ENCODE measurements around the gene CDHR5. TPM values are rescaled to one million over a fixed set of nuclear protein-coding genes. Genes with fewer than 3 reads are reported as not detected.

CDHR5 gene
- total and polyA plus RNA-seq, 2 donors = 0.05 TPM; not detected in 1

- DNase-seq (ENCODE audit: low read depth in 6 of 9, low spot score in 9 of 9) = no peak
- 83% methylated on average over 10 of the region's 10 CpGs for WGBS
- peaks cover 81 to 83% of the 10 kb centered on the region in 2 donors for H3K36me3 ChIP-seq (ENCODE audit: control insufficient read depth in 2 of 2, insufficient read depth in 2 of 2, low read length in 1 of 2)
- no peaks in the 10 kb centered on the region for H3K4me1 ChIP-seq (ENCODE audit: control insufficient read depth in 2 of 2, insufficient read depth in 2 of 2, low read length in 2 of 2)
- no peak overlapping the region for H3K27ac ChIP-seq (ENCODE audit: low read depth in 1 of 2, low read length in 1 of 2)
- H3K4me3 ChIP-seq (ENCODE audit: low read length in 2 of 2) = no peak overlapping the region
- H3K27me3 ChIP-seq (ENCODE audit: control insufficient read depth in 2 of 2, insufficient read depth in 1 of 2, low read length in 1 of 2) = no peaks in the 10 kb centered on the region
- no peaks in the 10 kb centered on the region for H3K9me3 ChIP-seq (ENCODE audit: control insufficient read depth in 2 of 2, insufficient read depth in 1 of 2, low read length in 1 of 2)
Measured at GRCh38 chr11:596374-596773, 28.4 kb downstream of the CDHR5 start.

- H3K36me3 ChIP-seq (ENCODE audit: control insufficient read depth in 2 of 2, insufficient read depth in 2 of 2, low read length in 1 of 2) = peaks cover 84 to 91% of the 10 kb centered on the region in 2 donors
- 95% methylated on average over 10 of the region's 10 CpGs for WGBS
- DNase-seq (ENCODE audit: low read depth in 6 of 9, low spot score in 9 of 9) = no peak
Measured at GRCh38 chr11:595400-595799, 29.4 kb downstream of the CDHR5 start.

GRCh38 chr11:593347-593746, 31.4 kb downstream of the CDHR5 start:
- DNase-seq (ENCODE audit: low read depth in 6 of 9, low spot score in 9 of 9) = no peak
- no peak overlapping the region for H3K27ac ChIP-seq (ENCODE audit: low read depth in 1 of 2, low read length in 1 of 2)
- no peaks in the 10 kb centered on the region for H3K27me3 ChIP-seq (ENCODE audit: control insufficient read depth in 2 of 2, insufficient read depth in 1 of 2, low read length in 1 of 2)
- WGBS = 98% methylated on average over 21 of the region's 21 CpGs
- peaks cover 0 to 1% of the 10 kb centered on the region in 2 donors for H3K9me3 ChIP-seq (ENCODE audit: control insufficient read depth in 2 of 2, insufficient read depth in 1 of 2, low read length in 1 of 2)
- no peaks in the 10 kb centered on the region for H3K4me1 ChIP-seq (ENCODE audit: control insufficient read depth in 2 of 2, insufficient read depth in 2 of 2, low read length in 2 of 2)
- no peak overlapping the region for H3K4me3 ChIP-seq (ENCODE audit: low read length in 2 of 2)
- peaks cover 86% of the 10 kb centered on the region in 2 donors for H3K36me3 ChIP-seq (ENCODE audit: control insufficient read depth in 2 of 2, insufficient read depth in 2 of 2, low read length in 1 of 2)

More at GRCh38 chr11:595400-595799, 29.4 kb downstream of the CDHR5 start:
- Histone ChIP-seq H3K9me3 (ENCODE audit: control insufficient read depth in 2 of 2, insufficient read depth in 1 of 2, low read length in 1 of 2) (no peaks in the 10 kb centered on the region), H3K4me3 (ENCODE audit: low read length in 2 of 2) (no peak overlapping the region), H3K27me3 (ENCODE audit: control insufficient read depth in 2 of 2, insufficient read depth in 1 of 2, low read length in 1 of 2) (no peaks in the 10 kb centered on the region), H3K4me1 (ENCODE audit: control insufficient read depth in 2 of 2, insufficient read depth in 2 of 2, low read length in 2 of 2) (no peaks in the 10 kb centered on the region), H3K27ac (ENCODE audit: low read depth in 1 of 2, low read length in 1 of 2) (no peak overlapping the region)

GRCh38 chr11:592918-593317, 31.8 kb downstream of the CDHR5 start:
- H3K9me3 ChIP-seq (ENCODE audit: control insufficient read depth in 2 of 2, insufficient read depth in 1 of 2, low read length in 1 of 2) = peaks cover 0 to 1% of the 10 kb centered on the region in 2 donors
- peaks cover 0 to 3% of the 10 kb centered on the region in 2 donors for H3K4me1 ChIP-seq (ENCODE audit: control insufficient read depth in 2 of 2, insufficient read depth in 2 of 2, low read length in 2 of 2)
- WGBS = 98% methylated on average over 10 of the region's 10 CpGs
- H3K27ac ChIP-seq (ENCODE audit: low read depth in 1 of 2, low read length in 1 of 2) = no peak overlapping the region
- no peak for DNase-seq (ENCODE audit: low read depth in 6 of 9, low spot score in 9 of 9)
- peaks cover 83% of the 10 kb centered on the region in 2 donors for H3K36me3 ChIP-seq (ENCODE audit: control insufficient read depth in 2 of 2, insufficient read depth in 2 of 2, low read length in 1 of 2)
- H3K4me3 ChIP-seq (ENCODE audit: low read length in 2 of 2) = no peak overlapping the region
- H3K27me3 ChIP-seq (ENCODE audit: control insufficient read depth in 2 of 2, insufficient read depth in 1 of 2, low read length in 1 of 2) = no peaks in the 10 kb centered on the region

- H3K27ac ChIP-seq (ENCODE audit: low read depth in 1 of 2, low read length in 1 of 2) = no peak overlapping the region
- H3K36me3 ChIP-seq (ENCODE audit: control insufficient read depth in 2 of 2, insufficient read depth in 2 of 2, low read length in 1 of 2) = peaks cover 83% of the 10 kb centered on the region in 2 donors
- DNase-seq (ENCODE audit: low read depth in 6 of 9, low spot score in 9 of 9) = no peak
- WGBS = 98% methylated on average over 22 of the region's 22 CpGs
- no peak overlapping the region for H3K4me3 ChIP-seq (ENCODE audit: low read length in 2 of 2)
- peaks cover 0 to 7% of the 10 kb centered on the region in 2 donors for H3K4me1 ChIP-seq (ENCODE audit: control insufficient read depth in 2 of 2, insufficient read depth in 2 of 2, low read length in 2 of 2)
- no peaks in the 10 kb centered on the region for H3K27me3 ChIP-seq (ENCODE audit: control insufficient read depth in 2 of 2, insufficient read depth in 1 of 2, low read length in 1 of 2)
- peaks cover 0 to 1% of the 10 kb centered on the region in 2 donors for H3K9me3 ChIP-seq (ENCODE audit: control insufficient read depth in 2 of 2, insufficient read depth in 1 of 2, low read length in 1 of 2)
Measured at GRCh38 chr11:592501-592900, 32.3 kb downstream of the CDHR5 start.

GRCh38 chr11:590997-591396, 33.8 kb downstream of the CDHR5 start:
- DNase-seq (ENCODE audit: low read depth in 6 of 9, low spot score in 9 of 9) = no peak
- 83% methylated on average over 11 of the region's 11 CpGs for WGBS
- H3K27me3 ChIP-seq (ENCODE audit: control insufficient read depth in 2 of 2, insufficient read depth in 1 of 2, low read length in 1 of 2) = no peaks in the 10 kb centered on the region

GRCh38 chr11:589798-590197, 35.0 kb downstream of the CDHR5 start:
- no peak for DNase-seq (ENCODE audit: low read depth in 6 of 9, low spot score in 9 of 9)
- 96% methylated on average over 26 of the region's 26 CpGs for WGBS

More at GRCh38 chr11:590997-591396, 33.8 kb downstream of the CDHR5 start:
- Histone ChIP-seq H3K9me3 (ENCODE audit: control insufficient read depth in 2 of 2, insufficient read depth in 1 of 2, low read length in 1 of 2) (peaks cover 0 to 1% of the 10 kb centered on the region in 2 donors), H3K36me3 (ENCODE audit: control insufficient read depth in 2 of 2, insufficient read depth in 2 of 2, low read length in 1 of 2) (peaks cover 82 to 83% of the 10 kb centered on the region in 2 donors), H3K27ac (ENCODE audit: low read depth in 1 of 2, low read length in 1 of 2) (no peak overlapping the region), H3K4me3 (ENCODE audit: low read length in 2 of 2) (no peak overlapping the region), H3K4me1 (ENCODE audit: control insufficient read depth in 2 of 2, insufficient read depth in 2 of 2, low read length in 2 of 2) (peaks cover 0 to 10% of the 10 kb centered on the region in 2 donors)

GRCh38 chr11:587978-588380, 36.8 kb downstream of the CDHR5 start:
- 89% methylated on average over 6 of the region's 6 CpGs for whole genome bisulfite sequencing
- DNase-seq (ENCODE audit: low read depth in 6 of 9, low spot score in 9 of 9) = peak in 1 of 9 donors; percentile 72
- Histone ChIP-seq H3K36me3 (ENCODE audit: control insufficient read depth in 2 of 2, insufficient read depth in 2 of 2, low read length in 1 of 2) (peaks cover 68 to 73% of the 10 kb centered on the region in 2 donors), H3K9me3 (ENCODE audit: control insufficient read depth in 2 of 2, insufficient read depth in 1 of 2, low read length in 1 of 2) (peaks cover 1 to 5% of the 10 kb centered on the region in 2 donors), H3K4me1 (ENCODE audit: control insufficient read depth in 2 of 2, insufficient read depth in 2 of 2, low read length in 2 of 2) (peaks cover 0 to 10% of the 10 kb centered on the region in 2 donors), H3K27ac (ENCODE audit: low read depth in 1 of 2, low read length in 1 of 2) (peak overlapping the region; percentile 44 to 74), H3K27me3 (ENCODE audit: control insufficient read depth in 2 of 2, insufficient read depth in 1 of 2, low read length in 1 of 2) (no peaks in the 10 kb centered on the region), H3K4me3 (ENCODE audit: low read length in 2 of 2) (no peak overlapping the region)

More at GRCh38 chr11:589798-590197, 35.0 kb downstream of the CDHR5 start:
- no peak overlapping the region for H3K4me3 ChIP-seq (ENCODE audit: low read length in 2 of 2)
- peaks cover 0 to 1% of the 10 kb centered on the region in 2 donors for H3K9me3 ChIP-seq (ENCODE audit: control insufficient read depth in 2 of 2, insufficient read depth in 1 of 2, low read length in 1 of 2)
- no peaks in the 10 kb centered on the region for H3K27me3 ChIP-seq (ENCODE audit: control insufficient read depth in 2 of 2, insufficient read depth in 1 of 2, low read length in 1 of 2)
- no peak overlapping the region for H3K27ac ChIP-seq (ENCODE audit: low read depth in 1 of 2, low read length in 1 of 2)
- peaks cover 0 to 10% of the 10 kb centered on the region in 2 donors for H3K4me1 ChIP-seq (ENCODE audit: control insufficient read depth in 2 of 2, insufficient read depth in 2 of 2, low read length in 2 of 2)
- H3K36me3 ChIP-seq (ENCODE audit: control insufficient read depth in 2 of 2, insufficient read depth in 2 of 2, low read length in 1 of 2) = peaks cover 71 to 76% of the 10 kb centered on the region in 2 donors

GRCh38 chr11:587546-587945, 37.2 kb downstream of the CDHR5 start:
- WGBS = 92% methylated on average over 8 of the region's 8 CpGs
- H3K36me3 ChIP-seq (ENCODE audit: control insufficient read depth in 2 of 2, insufficient read depth in 2 of 2, low read length in 1 of 2) = peaks cover 64 to 69% of the 10 kb centered on the region in 2 donors
- peak overlapping the region; percentile 62 to 74 for H3K27ac ChIP-seq (ENCODE audit: low read depth in 1 of 2, low read length in 1 of 2)

More at GRCh38 chr11:587546-587945, 37.2 kb downstream of the CDHR5 start:
- Histone ChIP-seq H3K4me3 (ENCODE audit: low read length in 2 of 2) (no peak overlapping the region), H3K27me3 (ENCODE audit: control insufficient read depth in 2 of 2, insufficient read depth in 1 of 2, low read length in 1 of 2) (no peaks in the 10 kb centered on the region), H3K4me1 (ENCODE audit: control insufficient read depth in 2 of 2, insufficient read depth in 2 of 2, low read length in 2 of 2) (peaks cover 0 to 10% of the 10 kb centered on the region in 2 donors), H3K9me3 (ENCODE audit: control insufficient read depth in 2 of 2, insufficient read depth in 1 of 2, low read length in 1 of 2) (peaks cover 1 to 5% of the 10 kb centered on the region in 2 donors)
- no peak for DNase-seq (ENCODE audit: low read depth in 6 of 9, low spot score in 9 of 9)
